Stimulated activated CD4-positive, alpha-beta T cell treated with anti-CD3 and anti-CD28 coated beads, Interleukin-1b, Interleukin-23, amount 100 ng/mL, for 48 hours (primary cell): Measurements from ENCODE around the gene RANBP17.
"Not testable (repeated sequence)": the region's sequence is repeated elsewhere in the genome, so short reads cannot be mapped to it uniquely, and the experiment has no call there.

Experiments used
- DNase-seq: peaks from one replicate; pipeline ENCODE4 v3.0.0-alpha.2; 2020

The RANBP17 gene

GRCh38 chr5:171258737-171259415, 397.1 kb downstream of the RANBP17 start:
- no peak for DNase-seq

- no peak for DNase-seq
These were observed 399.5 kb downstream of the RANBP17 start for GRCh38 chr5:171261361-171261760.

- DNase-seq, result no peak
These were observed 400.1 kb downstream of the RANBP17 start for GRCh38 chr5:171261904-171262303.

GRCh38 chr5:171263181-171263580, 401.4 kb downstream of the RANBP17 start:
- no peak for DNase-seq

- no peak for DNase-seq
These were observed 403.0 kb downstream of the RANBP17 start for GRCh38 chr5:171264843-171265242.

GRCh38 chr5:171268700-171269620, 407.1 kb downstream of the RANBP17 start:
- DNase-seq, result no peak

GRCh38 chr5:171269717-171270116, 407.9 kb downstream of the RANBP17 start:
- no peak for DNase-seq

- no peak for DNase-seq
These were observed 408.3 kb downstream of the RANBP17 start for GRCh38 chr5:171270136-171270535.

- DNase-seq, result no peak
These were observed 410.0 kb downstream of the RANBP17 start for GRCh38 chr5:171271798-171272197.

- DNase-seq, result peak; percentile 1
These were observed 411.5 kb downstream of the RANBP17 start for GRCh38 chr5:171272996-171273970.

GRCh38 chr5:171275841-171276544, 414.2 kb downstream of the RANBP17 start:
- DNase-seq, result no peak

- DNase-seq, result no peak
These were observed 421.9 kb downstream of the RANBP17 start for GRCh38 chr5:171283753-171284152.

GRCh38 chr5:171285465-171285864, 423.6 kb downstream of the RANBP17 start:
- no peak for DNase-seq

- no peak for DNase-seq
These were observed 426.2 kb downstream of the RANBP17 start for GRCh38 chr5:171288066-171288465.

- no peak for DNase-seq
These were observed 429.6 kb downstream of the RANBP17 start for GRCh38 chr5:171291371-171291770.

- DNase-seq, result no peak
These were observed 433.5 kb downstream of the RANBP17 start for GRCh38 chr5:171295299-171295698.

- no peak for DNase-seq
These were observed 434.0 kb downstream of the RANBP17 start for GRCh38 chr5:171295801-171296200.

- DNase-seq, result not testable (repeated sequence)
These were observed 436.1 kb downstream of the RANBP17 start for GRCh38 chr5:171297941-171298340.

- no peak for DNase-seq
These were observed 437.4 kb downstream of the RANBP17 start for GRCh38 chr5:171299228-171299627.

GRCh38 chr5:171299851-171300250, 438.0 kb downstream of the RANBP17 start:
- DNase-seq, result no peak

GRCh38 chr5:171300358-171300757, 438.5 kb downstream of the RANBP17 start:
- DNase-seq, result no peak

- no peak for DNase-seq
These were observed 444.3 kb downstream of the RANBP17 start for GRCh38 chr5:171306166-171306565.
